GM13976 (cell line): ENCODE results near the gene CEP68.
"Not testable (repeated sequence)": the region's sequence is repeated elsewhere in the genome, so short reads cannot be mapped to it uniquely, and the experiment has no call there.

Experiments used
- DNase-seq: peaks from one replicate; pipeline ENCODE4 v3.0.0; 2012; ENCODE audit warnings: low spot score
- CTCF ChIP-seq: IDR thresholded peaks from 2 replicates; pipeline ENCODE4 v1.5.1; 2012; ENCODE audit warnings: borderline replicate concordance, mild to moderate bottlenecking; ENCODE audit not compliant: insufficient read depth; ENCODE audit errors: extremely low read depth, missing control alignments, control extremely low read depth
- in situ Hi-C: fragments of 300-500 bp; cut with MboI; formaldehyde crosslinking; loops from one replicate; pipeline ENCODE4 v1.12.0; 2022; ENCODE audit warnings: low sequenced_read_pairs, mixed read lengths, inconsistent platforms; ENCODE audit not compliant: unreplicated experiment

The CEP68 gene

GRCh38 chr2:65128297-65129190 lies 72.3 kb downstream of the CEP68 start:
- in situ Hi-C loops, result no loop called here
- no peak for DNase-seq
- TF ChIP-seq CTCF, result no peak

GRCh38 chr2:65129286-65129825 lies 73.1 kb downstream of the CEP68 start:
- in situ Hi-C loops, result no loop called here
- peak; percentile 36 for DNase-seq
- TF ChIP-seq CTCF, result no peak

- in situ Hi-C loops, result no loop called here
- TF ChIP-seq CTCF, result peak; percentile 47
- peak; percentile 98 for DNase-seq
These were observed 73.8 kb downstream of the CEP68 start, which contains the start of gene RAB1A for GRCh38 chr2:65129826-65130663. RAB1A (minus strand) TSS chr2:65130106; CDS start chr2:65129915, 191 bp downstream.

GRCh38 chr2:65130664-65131175 lies 74.5 kb downstream of the CEP68 start:
- no peak for DNase-seq
- no peak for TF ChIP-seq CTCF
- in situ Hi-C loops, result no loop called here

GRCh38 chr2:65132930-65133329 lies 76.7 kb downstream of the CEP68 start:
- DNase-seq, in situ Hi-C loops: not testable (repeated sequence)

GRCh38 chr2:65133626-65134025 lies 77.4 kb downstream of the CEP68 start:
- DNase-seq, result no peak
- TF ChIP-seq CTCF, result no peak
- in situ Hi-C loops, result no loop called here
